AG04450 (cell line): ENCODE data around the gene ELAPOR2. TPM values are rescaled to one million over a fixed set of nuclear protein-coding genes. Genes with fewer than 3 reads are reported as not detected.

Source experiments
- CTCF ChIA-PET: fragments of 300-600, 350-600 bp; formaldehyde crosslinking; extraction: SDS; loops from one replicate; lab custom pipeline; 2022; ENCODE audit warnings: antibody characterized with exemption, inconsistent platforms; lab: Charles Lee
- POLR2A ChIA-PET: fragments of 350-600 bp; formaldehyde crosslinking; extraction: SDS; loops from one replicate; lab custom pipeline; 2021; ENCODE audit warnings: antibody characterized with exemption, inconsistent platforms; lab: Yijun Ruan, JAX
- DNase-seq: peaks from one replicate; pipeline ENCODE4 v3.0.0-alpha.2; 2011; ENCODE audit warnings: low read depth, low spot score
- H3K27ac ChIP-seq: one replicate; pipeline ENCODE4 v1.5.1; 2012; ENCODE audit warnings: low read depth, low read length, control low read depth
- H3K27me3 ChIP-seq: one replicate; pipeline ENCODE4 v1.6.0; 2012; ENCODE audit warnings: low read length; ENCODE audit not compliant: control insufficient read depth, insufficient read depth
- H3K4me3 ChIP-seq: 2 replicates; pipeline ENCODE4 v1.5.1; 2011; ENCODE audit warnings: mild to moderate bottlenecking, low read depth, low read length, control low read depth
- H3K9me3 ChIP-seq: 2 replicates; pipeline ENCODE4 v1.5.1; 2012; ENCODE audit warnings: low read length; ENCODE audit not compliant: control insufficient read depth, insufficient read depth
- polyA plus RNA-seq: library from polyadenylated mRNA; depleted of rRNA; stranded (reverse); fragments of >200 nt; gene quantifications from 2 replicates; pipeline ENCODE4 v1.2.3, GENCODE V29; 2011; rRNA removed
- TF ChIP-seq, protein P1 (sequence below): IDR thresholded peaks from 2 replicates; pipeline ENCODE4 v1.5.1; 2011; ENCODE audit warnings: low read depth, low read length, control low read depth, inconsistent platforms

Gene ELAPOR2
- polyA plus RNA-seq, 1 experiment, result 3.9 TPM

- no peak overlapping the region for H3K27ac ChIP-seq
- ChIA-PET POLR2A (no interaction called here), CTCF (interaction anchor here (0.8 kb wide), 1 partner anchor 135 kb away, joined by 4 read pairs; no protein-coding TSS in a partner anchor)
- TF ChIP-seq, protein P1, sequence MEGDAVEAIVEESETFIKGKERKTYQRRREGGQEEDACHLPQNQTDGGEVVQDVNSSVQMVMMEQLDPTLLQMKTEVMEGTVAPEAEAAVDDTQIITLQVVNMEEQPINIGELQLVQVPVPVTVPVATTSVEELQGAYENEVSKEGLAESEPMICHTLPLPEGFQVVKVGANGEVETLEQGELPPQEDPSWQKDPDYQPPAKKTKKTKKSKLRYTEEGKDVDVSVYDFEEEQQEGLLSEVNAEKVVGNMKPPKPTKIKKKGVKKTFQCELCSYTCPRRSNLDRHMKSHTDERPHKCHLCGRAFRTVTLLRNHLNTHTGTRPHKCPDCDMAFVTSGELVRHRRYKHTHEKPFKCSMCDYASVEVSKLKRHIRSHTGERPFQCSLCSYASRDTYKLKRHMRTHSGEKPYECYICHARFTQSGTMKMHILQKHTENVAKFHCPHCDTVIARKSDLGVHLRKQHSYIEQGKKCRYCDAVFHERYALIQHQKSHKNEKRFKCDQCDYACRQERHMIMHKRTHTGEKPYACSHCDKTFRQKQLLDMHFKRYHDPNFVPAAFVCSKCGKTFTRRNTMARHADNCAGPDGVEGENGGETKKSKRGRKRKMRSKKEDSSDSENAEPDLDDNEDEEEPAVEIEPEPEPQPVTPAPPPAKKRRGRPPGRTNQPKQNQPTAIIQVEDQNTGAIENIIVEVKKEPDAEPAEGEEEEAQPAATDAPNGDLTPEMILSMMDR, result no peak
- no peak overlapping the region for H3K4me3 ChIP-seq
- no peaks in the 10 kb centered on the region for H3K27me3 ChIP-seq
- H3K9me3 ChIP-seq, result no peaks in the 10 kb centered on the region
- DNase-seq, result no peak
Measured at GRCh38 chr7:87013136-87013839, 46.2 kb downstream of the ELAPOR2 start.

Other genes starting within 250 kb of the ELAPOR2 start
- gene DMTF1, start 92.8 kb upstream of the ELAPOR2 start, polyA plus RNA-seq, result 95.7 and 134 TPM in 2 replicates
- 35.4 and 50.2 TPM in 2 replicates for gene TMEM243, start 160.1 kb upstream of the ELAPOR2 start, polyA plus RNA-seq